Fibroblast of skin of left quadriceps (primary cell): ENCODE measurements around the gene KIF16B.
"Not testable (repeated sequence)": the region's sequence is repeated elsewhere in the genome, so short reads cannot be mapped to it uniquely, and the experiment has no call there.

Experiments used
- DNase-seq, 2 experiments: peaks; one replicate each; pipeline ENCODE4 v3.0.0-alpha.2; 2013; ENCODE audit warnings: low read depth in 2 of 2

KIF16B gene, protein sequence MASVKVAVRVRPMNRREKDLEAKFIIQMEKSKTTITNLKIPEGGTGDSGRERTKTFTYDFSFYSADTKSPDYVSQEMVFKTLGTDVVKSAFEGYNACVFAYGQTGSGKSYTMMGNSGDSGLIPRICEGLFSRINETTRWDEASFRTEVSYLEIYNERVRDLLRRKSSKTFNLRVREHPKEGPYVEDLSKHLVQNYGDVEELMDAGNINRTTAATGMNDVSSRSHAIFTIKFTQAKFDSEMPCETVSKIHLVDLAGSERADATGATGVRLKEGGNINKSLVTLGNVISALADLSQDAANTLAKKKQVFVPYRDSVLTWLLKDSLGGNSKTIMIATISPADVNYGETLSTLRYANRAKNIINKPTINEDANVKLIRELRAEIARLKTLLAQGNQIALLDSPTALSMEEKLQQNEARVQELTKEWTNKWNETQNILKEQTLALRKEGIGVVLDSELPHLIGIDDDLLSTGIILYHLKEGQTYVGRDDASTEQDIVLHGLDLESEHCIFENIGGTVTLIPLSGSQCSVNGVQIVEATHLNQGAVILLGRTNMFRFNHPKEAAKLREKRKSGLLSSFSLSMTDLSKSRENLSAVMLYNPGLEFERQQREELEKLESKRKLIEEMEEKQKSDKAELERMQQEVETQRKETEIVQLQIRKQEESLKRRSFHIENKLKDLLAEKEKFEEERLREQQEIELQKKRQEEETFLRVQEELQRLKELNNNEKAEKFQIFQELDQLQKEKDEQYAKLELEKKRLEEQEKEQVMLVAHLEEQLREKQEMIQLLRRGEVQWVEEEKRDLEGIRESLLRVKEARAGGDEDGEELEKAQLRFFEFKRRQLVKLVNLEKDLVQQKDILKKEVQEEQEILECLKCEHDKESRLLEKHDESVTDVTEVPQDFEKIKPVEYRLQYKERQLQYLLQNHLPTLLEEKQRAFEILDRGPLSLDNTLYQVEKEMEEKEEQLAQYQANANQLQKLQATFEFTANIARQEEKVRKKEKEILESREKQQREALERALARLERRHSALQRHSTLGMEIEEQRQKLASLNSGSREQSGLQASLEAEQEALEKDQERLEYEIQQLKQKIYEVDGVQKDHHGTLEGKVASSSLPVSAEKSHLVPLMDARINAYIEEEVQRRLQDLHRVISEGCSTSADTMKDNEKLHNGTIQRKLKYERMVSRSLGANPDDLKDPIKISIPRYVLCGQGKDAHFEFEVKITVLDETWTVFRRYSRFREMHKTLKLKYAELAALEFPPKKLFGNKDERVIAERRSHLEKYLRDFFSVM (N-terminal part only)

DNA sequence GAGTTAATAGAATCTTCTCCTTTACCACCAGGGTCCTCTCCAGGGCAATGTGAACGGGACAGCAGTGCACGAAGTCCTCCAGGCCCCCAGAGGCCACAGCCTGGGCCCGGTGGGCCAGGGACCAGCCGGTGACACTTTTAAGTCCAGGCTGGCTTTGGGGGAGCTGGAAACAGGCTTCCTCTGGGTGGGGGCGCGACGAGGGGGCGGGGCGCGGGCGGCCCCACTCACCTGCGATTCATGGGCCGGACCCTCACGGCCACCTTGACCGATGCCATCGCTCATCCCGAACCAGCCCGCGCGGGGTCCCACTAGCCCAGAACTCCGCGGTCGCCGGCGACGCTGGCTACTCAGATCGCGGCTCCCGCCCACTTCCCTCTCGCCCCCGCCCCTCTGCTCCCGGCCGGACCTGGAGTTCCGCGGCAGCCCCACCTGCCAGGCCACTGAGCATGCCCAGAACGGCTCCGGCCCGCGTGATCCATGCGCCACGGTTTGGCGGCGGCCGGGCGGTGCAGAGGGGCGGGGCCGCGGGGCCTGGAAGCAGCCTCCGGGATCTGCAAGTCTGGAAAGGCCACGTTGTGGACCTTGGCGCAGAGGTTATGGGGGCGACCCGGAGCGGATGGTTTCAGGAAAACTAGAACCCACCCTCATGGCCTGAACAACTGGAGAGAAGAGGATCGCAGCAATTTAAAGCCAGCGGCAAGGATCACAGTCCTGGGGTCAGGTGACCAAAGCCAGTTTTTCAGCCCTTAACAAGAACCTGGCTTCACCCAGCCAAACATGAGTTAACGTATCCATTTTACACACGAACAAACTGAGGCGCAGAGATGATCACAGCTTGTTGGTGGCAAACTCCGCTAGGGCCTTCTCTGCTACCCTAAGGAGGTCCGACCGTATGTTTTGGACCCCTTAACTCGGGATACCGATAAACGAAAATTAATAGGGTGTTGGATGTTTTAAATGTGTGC, at the start of gene KIF16B:
TSS of gene KIF16B (minus strand) at position 448 of the 965 bp plus-strand sequence. CDS start at position 275, 173 bp downstream.
- peak; percentile 70 to 71 for DNase-seq

DNA sequence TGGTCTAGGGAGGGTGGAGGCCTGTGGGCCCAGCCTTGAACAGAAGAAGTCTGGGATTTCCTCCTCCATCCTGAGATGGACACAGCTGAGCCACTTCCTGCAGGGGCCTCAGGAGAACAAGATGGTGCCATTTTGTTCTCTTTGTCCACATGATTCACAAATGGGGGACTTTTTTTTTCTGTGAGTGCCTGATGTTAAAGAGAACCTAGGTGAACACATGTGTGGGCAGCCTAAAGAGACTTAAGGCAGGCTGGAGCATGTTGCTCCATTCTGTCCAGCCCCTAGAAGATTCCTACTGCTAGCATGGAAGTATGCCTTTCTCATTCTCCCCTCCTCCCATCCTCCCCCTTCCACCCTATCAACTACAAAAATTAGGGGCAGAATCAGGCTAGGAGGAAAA, 49.3 kb upstream of the KIF16B start:
- no peak for DNase-seq

DNA sequence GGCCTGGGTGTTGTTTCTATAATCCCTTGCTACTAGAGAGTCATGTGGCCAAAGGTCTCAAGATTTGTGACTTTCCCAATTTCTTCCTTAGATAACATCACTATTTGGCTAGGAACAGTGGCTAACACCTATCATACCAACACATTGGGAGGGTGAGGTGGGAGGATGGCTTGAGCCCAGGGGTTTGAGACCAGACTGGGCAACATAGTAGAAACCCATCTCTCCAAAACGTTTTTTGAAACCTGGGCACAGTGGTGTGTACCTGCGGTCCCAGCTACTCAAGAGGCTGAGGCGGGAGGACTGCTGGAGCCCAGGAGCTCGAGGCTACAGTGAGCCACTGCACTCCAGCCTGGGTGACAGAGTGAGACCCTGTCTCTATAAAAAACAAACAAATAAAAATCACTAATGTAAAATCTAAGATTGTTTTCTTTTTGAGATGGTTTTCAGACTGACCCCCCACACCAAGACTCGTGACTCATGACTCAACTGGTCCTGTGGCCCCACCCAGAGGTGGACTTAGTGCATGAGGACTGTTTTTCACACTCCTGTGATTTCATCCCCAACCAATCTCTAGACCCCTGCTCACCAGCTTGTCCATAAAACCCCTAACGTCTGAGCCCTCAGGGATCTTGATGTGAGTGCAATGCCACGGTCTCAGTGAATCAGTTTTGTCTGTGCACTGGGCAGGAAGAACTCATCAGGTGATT, 48.3 kb upstream of the KIF16B start:
- DNase-seq = no peak

DNA sequence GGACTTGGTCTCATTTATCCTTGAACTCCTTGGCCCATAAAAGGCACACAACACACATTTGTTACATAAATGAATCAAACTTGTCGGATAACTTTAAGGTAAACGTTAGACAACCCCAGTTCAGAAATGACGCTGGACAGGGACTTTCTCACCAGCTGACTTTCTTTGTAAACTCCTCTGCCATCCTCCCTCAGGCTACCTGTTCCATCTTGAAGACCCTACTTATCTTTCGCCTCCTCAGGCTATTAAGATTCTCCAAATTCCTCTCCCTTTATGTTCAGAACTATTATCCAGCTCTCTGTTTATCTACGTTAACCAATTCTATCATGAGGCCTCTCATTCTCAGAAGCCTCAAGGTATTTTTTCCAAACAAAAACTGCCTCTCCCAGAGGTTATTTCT, 47.7 kb upstream of the KIF16B start:
- no peak for DNase-seq

DNA sequence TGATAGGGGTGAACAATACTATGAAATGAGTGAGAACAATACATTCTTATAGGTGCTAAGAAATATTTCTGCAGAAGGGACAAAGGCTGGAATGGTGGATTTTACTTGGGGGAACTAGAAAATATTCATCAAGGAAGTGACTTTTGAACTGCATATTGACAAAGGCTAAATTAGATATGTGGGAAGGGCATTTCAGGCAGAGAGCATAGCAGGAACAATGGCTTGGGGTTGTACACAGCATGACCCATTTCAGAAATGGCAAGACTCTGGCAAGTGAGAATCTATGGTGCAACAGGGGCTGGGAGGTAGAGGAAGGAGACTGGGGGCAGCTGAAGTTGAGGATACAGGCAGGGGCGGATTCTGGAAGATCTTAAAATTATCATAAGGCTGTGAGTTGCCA, 46.7 kb upstream of the KIF16B start:
- DNase-seq = no peak

DNA sequence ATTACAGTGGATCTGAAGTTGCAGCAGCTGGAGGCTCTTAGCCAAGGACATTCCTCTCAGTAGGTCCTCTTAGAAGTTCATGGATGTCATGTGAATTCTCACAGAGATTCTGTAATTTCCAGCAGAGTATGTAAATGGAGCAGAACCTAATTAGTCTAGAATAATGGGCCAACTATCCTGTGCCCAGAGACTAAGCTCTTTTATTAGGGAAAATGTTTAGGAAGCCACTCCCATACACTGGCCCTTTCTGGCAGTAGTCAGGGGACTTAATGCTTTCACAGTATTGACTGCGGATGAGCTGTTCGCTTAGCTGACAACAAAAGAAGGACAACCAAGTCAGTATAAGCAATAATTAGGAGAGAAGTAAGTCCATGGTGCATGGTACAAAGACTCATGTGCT, 43.8 kb upstream of the KIF16B start:
- no peak for DNase-seq

DNA sequence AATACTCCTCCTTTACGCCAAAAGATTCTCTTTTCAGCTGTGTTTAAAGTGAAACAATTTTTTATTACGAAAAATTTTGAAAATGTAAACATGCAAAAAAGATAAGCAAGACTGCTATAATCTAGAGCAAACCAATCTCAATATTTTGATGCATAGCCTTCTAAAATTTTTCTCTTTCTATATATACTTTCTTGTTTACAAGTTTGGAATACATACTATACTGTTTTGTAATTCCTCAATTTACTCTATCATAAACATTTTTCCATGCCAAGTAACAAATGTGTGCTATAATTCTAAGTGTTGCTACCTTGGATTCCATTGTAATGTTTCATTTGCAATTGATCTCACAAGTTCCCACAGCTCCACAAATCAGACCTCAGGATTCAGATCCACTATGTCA, 43.1 kb upstream of the KIF16B start:
- DNase-seq = no peak

DNA sequence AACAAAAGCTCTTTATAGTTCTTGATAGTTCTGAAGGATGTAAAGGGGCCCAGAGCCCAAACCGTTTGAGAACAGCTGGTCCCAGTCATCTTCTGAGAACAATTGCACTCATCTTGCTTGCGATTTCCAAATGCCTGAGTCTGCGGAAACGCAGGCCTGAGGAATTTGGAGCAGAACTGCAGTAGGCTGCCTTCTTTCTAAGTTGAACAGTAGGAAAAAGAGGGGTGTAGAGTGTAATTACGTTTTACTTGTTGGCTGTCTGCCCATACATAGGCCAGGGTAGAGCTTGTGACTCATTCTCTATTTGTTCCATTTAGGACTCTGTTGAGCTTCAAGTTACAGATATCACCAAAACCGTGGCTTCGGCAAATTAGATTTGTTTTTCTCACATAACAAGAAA, 42.0 kb upstream of the KIF16B start:
- peak; percentile 72 for DNase-seq

DNA sequence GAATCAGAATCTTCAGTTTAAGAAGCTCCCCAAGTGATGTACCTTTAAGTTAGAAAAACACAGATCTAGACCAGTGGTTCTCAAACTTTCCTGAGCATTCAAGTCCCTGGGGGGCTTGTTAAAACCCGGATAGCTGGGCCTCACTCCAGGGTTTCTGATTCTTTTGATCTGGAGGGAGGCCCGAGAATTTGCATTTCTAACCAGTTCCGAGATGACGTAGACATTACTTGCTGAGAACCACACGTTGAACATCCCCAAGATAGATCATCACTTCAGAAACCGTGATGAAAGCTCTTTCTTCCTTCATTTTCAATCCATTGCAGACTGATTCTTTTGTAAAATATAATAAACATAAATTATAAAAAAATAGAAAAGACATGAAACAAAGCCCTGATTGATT, 40.7 kb upstream of the KIF16B start:
- no peak for DNase-seq

DNA sequence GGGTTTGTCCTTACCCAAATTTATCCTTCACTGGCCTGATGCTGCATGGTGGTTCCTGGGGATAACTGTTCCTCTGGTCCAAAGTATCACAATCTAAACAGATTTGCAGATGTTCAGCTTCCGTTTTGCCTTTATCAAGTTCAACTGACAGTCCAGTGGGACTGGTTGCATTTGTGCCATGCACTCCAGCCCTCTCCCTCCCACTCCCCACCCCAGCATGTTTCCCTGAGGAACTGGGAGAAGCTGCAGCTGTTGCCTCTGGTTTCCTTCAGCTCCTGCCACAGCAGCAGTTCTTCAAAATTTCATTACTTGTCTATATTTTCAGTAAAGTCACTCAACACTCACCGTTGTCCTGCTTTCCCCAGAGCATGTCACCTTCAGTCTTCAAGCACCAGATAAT, 39.5 kb upstream of the KIF16B start:
- DNase-seq = no peak

DNA sequence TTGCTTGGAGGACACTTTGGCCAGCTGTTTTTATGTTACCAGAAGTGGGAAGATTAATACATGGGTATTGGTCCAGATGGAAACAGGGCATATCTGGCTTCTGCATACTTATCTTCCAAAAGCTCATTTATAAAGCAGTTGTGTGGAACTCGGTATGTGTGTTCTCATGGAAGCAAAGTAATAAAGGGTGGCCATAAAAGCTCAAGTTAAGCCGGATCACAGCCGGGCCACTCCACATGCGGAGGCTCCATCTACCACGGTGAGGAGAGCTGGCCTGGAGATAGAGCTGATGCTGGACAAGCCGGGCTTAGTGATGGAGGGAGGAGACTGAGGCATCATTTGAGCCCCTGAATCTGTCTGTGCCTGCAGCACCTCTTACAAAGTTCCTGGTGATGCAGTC, 38.6 kb upstream of the KIF16B start:
- no peak for DNase-seq

DNA sequence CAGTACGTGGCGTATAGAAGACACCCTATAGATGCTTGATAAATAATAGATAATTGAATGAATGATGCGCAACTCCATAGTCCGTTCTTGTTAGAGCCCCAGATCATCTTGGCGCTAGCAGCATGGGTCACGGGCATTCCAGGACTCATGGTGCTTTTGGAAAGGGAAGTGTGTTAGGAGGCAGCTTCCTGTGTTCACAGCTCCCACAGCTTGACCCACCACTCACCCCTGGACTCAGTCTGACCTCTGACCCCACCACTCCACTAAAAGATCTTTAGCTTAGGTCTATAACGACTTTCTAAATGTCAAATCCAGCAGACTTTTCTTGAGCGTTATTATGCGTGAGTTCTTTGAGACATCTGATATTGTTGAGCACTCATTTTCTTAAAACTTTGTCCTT, 35.8 kb upstream of the KIF16B start:
- DNase-seq = no peak

DNA sequence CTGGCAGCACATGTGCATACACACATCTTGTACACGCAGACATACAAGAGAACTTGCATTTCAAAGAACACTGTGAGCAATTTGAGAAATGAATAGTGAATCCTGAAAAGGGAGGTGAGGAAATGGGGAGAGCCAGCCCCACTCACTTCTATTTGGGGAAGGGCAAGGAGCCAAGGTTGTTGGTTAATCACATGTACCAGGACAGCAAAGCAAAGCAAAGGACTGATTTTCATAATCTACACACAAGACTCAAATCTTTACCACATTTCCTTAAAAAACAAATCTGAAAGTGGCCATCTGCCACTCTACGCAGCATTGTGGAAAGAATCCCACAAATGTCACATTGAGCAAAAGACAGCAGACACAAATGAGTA, 35.0 kb upstream of the KIF16B start:
- no peak for DNase-seq

DNA sequence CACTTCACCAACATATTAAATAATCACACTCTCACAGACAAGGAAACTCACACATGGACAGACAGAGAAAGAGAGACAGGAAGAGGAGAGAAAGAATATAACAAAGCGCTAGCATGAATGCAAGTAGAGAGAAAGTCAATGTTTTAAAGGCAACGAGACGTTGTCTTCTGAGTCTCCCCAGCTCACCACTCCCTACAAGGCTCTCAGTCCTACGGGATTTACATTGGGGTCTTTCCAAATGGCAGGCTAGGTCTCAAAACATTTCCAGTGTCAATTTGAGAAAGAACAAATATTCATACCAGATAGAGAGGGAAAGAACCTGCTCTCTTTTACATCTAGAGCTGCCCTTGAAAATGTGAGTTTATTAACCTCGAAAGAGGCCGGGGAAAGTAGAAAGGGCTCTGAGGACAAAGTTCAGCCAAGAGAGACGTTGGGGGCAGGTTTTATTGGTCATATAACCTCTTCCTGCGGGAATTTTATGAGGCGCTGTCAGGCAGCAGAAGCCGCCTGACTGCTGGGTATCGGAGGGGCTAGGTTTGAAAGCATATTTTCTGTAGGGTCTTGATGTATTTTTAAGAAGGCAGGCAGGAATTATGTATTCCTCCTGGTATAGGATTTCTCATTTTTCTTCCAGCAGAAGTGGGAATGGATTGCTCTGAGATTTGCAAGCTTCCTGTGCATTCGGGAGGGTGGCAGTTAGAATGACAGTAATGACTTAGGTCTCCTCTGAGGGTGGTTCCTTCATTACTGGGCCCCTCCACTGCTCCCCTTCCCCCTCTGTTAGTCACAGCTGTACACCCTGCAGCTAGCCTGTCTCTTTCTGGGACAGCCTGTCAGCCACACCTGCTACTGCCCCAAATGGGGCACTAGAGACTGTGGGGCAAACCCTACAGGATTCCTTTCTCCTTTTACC, 34.4 kb upstream of the KIF16B start:
- DNase-seq = no peak

DNA sequence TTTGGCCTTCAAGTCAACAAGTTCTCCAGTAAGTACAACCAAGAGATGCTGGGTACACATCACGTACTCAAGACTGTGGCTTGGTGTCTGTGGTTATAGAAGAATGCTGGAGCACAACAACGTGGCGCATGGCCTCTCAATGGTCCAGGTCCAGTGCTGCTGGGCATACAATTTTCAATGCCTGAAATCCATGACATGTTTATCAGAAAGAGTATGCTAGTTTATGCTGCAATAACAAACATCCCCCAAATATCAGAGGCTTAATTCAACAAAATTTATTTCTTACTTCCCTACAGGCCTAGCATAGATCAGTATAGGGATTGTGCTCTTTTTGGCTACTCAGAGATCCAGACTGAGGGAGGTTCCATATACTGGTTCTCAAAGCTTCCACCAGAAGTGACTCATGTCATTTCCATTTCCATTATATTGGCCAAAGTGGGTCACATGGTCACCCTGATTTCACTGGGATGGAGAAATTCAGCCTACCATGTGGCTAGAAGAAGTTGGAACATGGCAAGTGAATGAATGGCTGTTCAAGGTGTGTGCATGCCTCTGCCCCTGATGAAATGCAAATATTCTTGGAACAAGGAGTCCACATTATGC, 33.3 kb upstream of the KIF16B start:
- no peak for DNase-seq

DNA sequence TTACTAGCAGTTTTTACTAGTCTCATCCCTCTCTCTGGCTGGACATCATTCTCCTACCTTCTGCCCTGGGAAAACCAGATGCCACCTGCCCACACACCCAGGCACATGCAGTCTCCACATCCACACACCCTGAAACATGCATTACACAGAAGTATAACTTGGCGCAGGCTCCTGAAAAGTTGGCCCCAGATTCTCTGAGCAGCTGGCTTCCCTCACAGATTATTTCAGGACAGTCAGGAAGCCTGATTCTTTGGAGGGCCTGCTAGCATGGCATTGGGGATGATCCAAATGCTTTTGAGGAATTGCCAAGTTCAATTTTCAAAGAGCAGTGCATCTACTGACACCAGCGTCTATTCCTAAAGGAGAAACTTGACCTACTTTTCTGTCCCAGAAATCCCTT, 27.8 kb upstream of the KIF16B start:
- no peak for DNase-seq

DNA sequence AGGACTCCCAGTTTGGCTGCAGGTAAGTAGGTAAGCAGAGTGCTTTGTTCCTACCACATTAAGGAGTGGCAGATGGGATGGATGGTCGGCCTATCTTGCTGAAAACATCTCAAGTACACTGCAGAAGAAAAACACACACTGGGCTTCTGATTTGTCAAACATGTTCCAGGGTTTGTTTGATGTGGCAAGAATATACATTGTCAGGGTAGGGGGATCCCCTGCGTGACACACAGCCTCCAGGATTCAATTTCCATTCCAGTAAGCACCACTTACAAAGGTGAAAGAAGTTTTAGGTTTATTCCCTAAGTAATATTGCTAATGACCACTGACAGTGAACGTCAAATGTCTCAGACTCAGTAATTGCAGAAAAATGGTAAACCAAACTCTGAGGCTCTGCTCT, 26.0 kb upstream of the KIF16B start:
- no peak for DNase-seq

DNA sequence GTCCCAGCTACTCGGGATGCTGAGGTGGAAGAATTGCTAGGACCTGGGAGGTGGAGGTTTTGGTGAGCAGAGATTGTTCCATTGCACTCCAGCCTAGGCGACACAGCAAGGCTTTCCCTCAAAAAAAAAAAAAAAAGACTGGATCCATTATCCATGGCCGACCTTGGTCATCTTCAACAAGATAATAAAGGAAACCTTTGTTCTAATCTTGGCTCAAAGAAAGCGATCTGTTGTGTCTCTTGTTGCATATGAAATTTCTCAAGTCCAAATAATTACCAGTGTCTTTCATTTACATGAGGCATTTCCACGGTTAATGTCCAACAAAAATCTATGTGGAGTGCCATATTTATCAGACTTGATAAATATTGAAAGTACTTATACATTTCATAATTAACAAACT, 23.7 kb upstream of the KIF16B start:
- DNase-seq = no peak

DNA sequence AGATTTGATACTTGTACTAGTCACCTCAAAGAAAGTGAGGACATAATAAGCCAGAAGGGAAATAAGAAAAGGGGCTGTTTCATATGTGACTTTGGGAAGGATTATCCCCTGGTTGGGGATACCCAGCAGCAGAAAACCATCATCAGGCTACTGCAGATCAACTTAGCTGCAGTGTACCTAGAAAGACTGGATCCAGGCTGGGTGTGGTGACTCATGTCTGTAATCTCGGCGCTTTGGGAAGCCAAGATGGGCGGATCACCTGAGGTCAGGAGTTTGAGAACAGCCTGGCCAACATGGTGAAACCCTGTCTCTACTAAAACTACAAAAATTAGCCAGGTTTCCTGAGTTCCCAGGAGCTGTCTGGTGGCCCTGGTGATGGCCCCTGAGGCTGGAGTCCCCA, 23.2 kb upstream of the KIF16B start:
- not testable (repeated sequence) for DNase-seq
